Keratinocyte (primary cell): ENCODE measurements around the gene SYNE2.

Source experiments
- CTCF ChIP-seq, 3 experiments: IDR thresholded peaks in 1 of 3; conservative IDR thresholded peaks in 1 of 3; optimal IDR thresholded peaks in 1 of 3; 2 replicates in 2 of 3; 3 replicates in 1 of 3; pipeline versions ENCODE3 to v1.5.1; 2011; ENCODE audit warnings: low read length in 3 of 3, mild to moderate bottlenecking in 3 of 3, moderate library complexity in 2 of 3, control low read depth in 1 of 3, inconsistent platforms in 1 of 3; ENCODE audit not compliant: insufficient read depth in 2 of 3; ENCODE audit errors: extremely low read depth in 1 of 3
- EZH2 ChIP-seq: IDR thresholded peaks from one replicate; pipeline ENCODE4 v1.6.1; 2012; ENCODE audit warnings: inconsistent platforms, mild to moderate bottlenecking, low read length, moderate library complexity

- no peak for TF ChIP-seq CTCF (optimal IDR thresholded peaks at IDR 0.05 in 1 of 3, IDR thresholded peaks at IDR 0.05 in 1 of 3, conservative IDR thresholded peaks at IDR 0.05 in 1 of 3; ENCODE audit: extremely low read depth in 1 of 3, insufficient read depth in 2 of 3, low read length in 3 of 3)
- no peak for TF ChIP-seq EZH2
Measured at GRCh38 chr14:64213853-64214570, 361.2 kb downstream of the SYNE2 start.
